ENCODE results near the gene CLSTN2.

DNA sequence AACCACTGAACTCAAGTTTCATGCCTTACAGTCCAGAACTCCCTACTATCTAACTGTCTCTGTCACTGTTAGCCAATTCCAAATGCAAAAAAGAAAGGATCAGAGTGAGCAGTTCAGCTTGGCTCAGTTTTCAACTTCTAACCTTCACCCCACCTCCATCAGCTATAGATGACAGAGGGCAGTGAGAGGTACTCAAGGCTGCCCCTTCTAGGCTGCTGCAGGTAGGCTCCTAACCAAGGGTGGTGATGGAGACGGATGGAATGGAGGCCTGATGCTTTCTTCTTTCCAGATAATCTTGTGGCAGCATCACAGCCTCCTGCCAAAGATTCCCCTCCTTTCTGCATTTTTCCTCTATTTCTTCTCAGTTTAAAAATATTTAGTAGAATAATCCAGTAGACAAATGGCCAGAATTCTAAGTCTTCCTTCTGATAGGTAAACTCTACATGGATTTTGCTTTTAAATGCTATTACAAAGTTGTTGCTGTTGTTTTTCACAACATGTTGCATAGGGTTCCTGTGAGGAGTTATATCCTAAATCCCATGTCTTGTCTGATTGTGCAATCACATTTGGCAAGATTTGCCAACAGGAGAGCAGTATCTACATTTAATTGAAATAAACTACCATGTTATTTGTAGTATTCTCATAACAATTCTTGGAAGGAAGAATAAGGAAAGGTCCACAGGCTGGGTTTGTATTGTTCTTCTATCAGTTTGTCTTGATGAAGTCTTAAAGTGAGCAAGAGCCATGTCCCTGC is 441.3 kb downstream of the CLSTN2 start:
- TF ChIP-seq RNF2 (conservative IDR thresholded peaks at IDR 0.05; ENCODE audit: low read depth): no peak
- TF ChIP-seq KMT2A (CRISPR knock-in tag; IDR thresholded peaks at IDR 0.05): no peak
- no peak for TF ChIP-seq ZNF329 (CRISPR knock-in tag; IDR thresholded peaks at IDR 0.05; ENCODE audit: low read depth)
